Right lung (tissue), 10 donors: Measurements from ENCODE around the gene AMY2A. TPM values are rescaled to one million over a fixed set of nuclear protein-coding genes. Genes with fewer than 3 reads are reported as not detected.
"Not testable (repeated sequence)": the region's sequence is repeated elsewhere in the genome, so short reads cannot be mapped to it uniquely, and the experiment has no call there.

Experiments
- DNase-seq, 2 donors: peaks; one replicate each; pipeline ENCODE4 v3.0.0-alpha.2; 2013
- long read RNA-seq, 8 donors: transcript quantifications; one replicate each; lab custom pipeline, GENCODE V29; 2026
- polyA plus RNA-seq, 5 donors: library from polyadenylated mRNA; unstranded; fragments of 120-200 nt; gene quantifications; one replicate each; pipeline versions ENCODE4 v1.2.1 to v1.2.3, GENCODE V29; 2013; ENCODE audit warnings: inconsistent platforms in 1 of 5, low replicate concordance in 1 of 5; ENCODE audit not compliant: insufficient read length in 5 of 5, insufficient read depth in 1 of 5

AMY2A gene
- polyA plus RNA-seq = under 1 TPM in 4 of 5 donors, not detected in 1; 0.14 to 0.49 (median 0.28) TPM
- long read RNA-seq, donor 1 = 0 reads
- long read RNA-seq, donor 2 = 0 reads
- long read RNA-seq, donor 3 = 0 reads
- long read RNA-seq, donor 4 = 0 reads
- long read RNA-seq, donor 5 = 0 reads
- long read RNA-seq, donor 6 = 0 reads
- long read RNA-seq, donor 7 = 0 reads
- long read RNA-seq, donor 8 = 0 reads

GRCh38 chr1:103616994-103617477 is at the start of gene AMY2A:
TSS of gene AMY2A (plus strand) at chr1:103617427. CDS start at chr1:103617441, 14 bp downstream.
- not testable (repeated sequence) for DNase-seq

GRCh38 chr1:103569493-103569892 is 47.7 kb upstream of the AMY2A start:
- DNase-seq = no peak

GRCh38 chr1:103571289-103571688 is 45.9 kb upstream of the AMY2A start, which contains the start of gene AMY2B:
TSS of gene AMY2B (plus strand) at chr1:103571589. CDS start at chr1:103571603, 14 bp downstream.
- DNase-seq = not testable (repeated sequence)

GRCh38 chr1:103576065-103576464 is 41.2 kb upstream of the AMY2A start:
- DNase-seq = no peak

- DNase-seq = not testable (repeated sequence)
Observed at GRCh38 chr1:103576784-103577183, 40.4 kb upstream of the AMY2A start.

GRCh38 chr1:103582464-103582863 is 34.8 kb upstream of the AMY2A start:
- DNase-seq = no peak

- DNase-seq = no peak
Observed at GRCh38 chr1:103583887-103584286, 33.3 kb upstream of the AMY2A start.

- DNase-seq = no peak
Observed at GRCh38 chr1:103584537-103584936, 32.7 kb upstream of the AMY2A start.

GRCh38 chr1:103602740-103603139 is 14.5 kb upstream of the AMY2A start:
- DNase-seq = not testable (repeated sequence)

- DNase-seq = no peak
Observed at GRCh38 chr1:103616362-103616761, 865 bp upstream of the AMY2A start.

- DNase-seq = not testable (repeated sequence)
Observed at GRCh38 chr1:103627436-103627835, 10.2 kb downstream of the AMY2A start.

- DNase-seq = not testable (repeated sequence)
Observed at GRCh38 chr1:103641194-103641593, 24.0 kb downstream of the AMY2A start.

GRCh38 chr1:103643908-103644307 is 26.7 kb downstream of the AMY2A start:
- not testable (repeated sequence) for DNase-seq

- not testable (repeated sequence) for DNase-seq
Observed at GRCh38 chr1:103650305-103650704, 33.1 kb downstream of the AMY2A start.

GRCh38 chr1:103650889-103651288 is 33.7 kb downstream of the AMY2A start:
- not testable (repeated sequence) for DNase-seq

GRCh38 chr1:103654133-103654532 is 36.9 kb downstream of the AMY2A start:
- not testable (repeated sequence) for DNase-seq

- not testable (repeated sequence) for DNase-seq
Observed at GRCh38 chr1:103655460-103655859, 38.2 kb downstream of the AMY2A start, which contains the start of gene AMY1A. TSS of gene AMY1A (plus strand) at chr1:103655760. CDS start at chr1:103656331, 571 bp downstream.

Other genes starting within 250 kb of the AMY2A start
- gene RNPC3, start 91.7 kb upstream of the AMY2A start, polyA plus RNA-seq = 10 to 100 TPM; 37.2 to 77.5 (median 64.1) TPM
- gene AMY2B, start 45.8 kb upstream of the AMY2A start, polyA plus RNA-seq = 10 to 100 TPM; 31.4 to 48.0 (median 37.8) TPM
- gene AMY1A, start 38.3 kb downstream of the AMY2A start, polyA plus RNA-seq = 1 to 10 TPM in 1 of 5 donors, under 1 TPM in 2, not detected in 2; 0.15 to 2.1 (median 0.38) TPM
- gene AMY1B, start 78.8 kb downstream of the AMY2A start, polyA plus RNA-seq = 1 to 10 TPM in 1 of 5 donors, under 1 TPM in 2, not detected in 2; 0.33 to 1.3 (median 0.45) TPM
- 1 to 10 TPM; 1.6 to 7.8 (median 3.3) TPM for gene AMY1C, start 132.5 kb downstream of the AMY2A start, polyA plus RNA-seq